Esophagus squamous epithelium (tissue), 5 donors: ENCODE measurements around the gene DBNL. TPM values are rescaled to one million over a fixed set of nuclear protein-coding genes. Genes with fewer than 3 reads are reported as not detected.
A peak's percentile ranks its signal among the peaks of the same experiment; 100 is the strongest.

Source experiments
- DNase-seq: peaks from one replicate; lab custom pipeline; 2025; lab: John Stamatoyannopoulos, UW
- H3K27ac ChIP-seq, 4 donors: fragments of 200-600 bp; sonication (generic); one replicate each; pipeline ENCODE4 v1.5.1; 2016 to 2019; ENCODE audit warnings: mild to moderate bottlenecking in 1 of 4
- H3K27me3 ChIP-seq, 4 donors: fragments of 200-600 bp; sonication (generic); 1 replicate in 3 of 4; 2 replicates in 1 of 4; pipeline versions ENCODE4 v1.5.1 to v1.6.0; 2017 to 2021; ENCODE audit warnings: antibody characterized with exemption in 1 of 4
- H3K36me3 ChIP-seq, 3 donors: fragments of 200-600 bp; sonication (generic); one replicate each; pipeline ENCODE4 v1.5.1; 2016 to 2019
- H3K4me1 ChIP-seq, 3 donors: fragments of 200-600 bp; sonication (generic); one replicate each; pipeline ENCODE4 v1.5.1; 2017 to 2019
- H3K4me3 ChIP-seq, 4 donors: fragments of 200-600 bp; sonication (generic); 1 replicate in 3 of 4; 2 replicates in 1 of 4; pipeline ENCODE4 v1.5.1; 2016 to 2019; ENCODE audit warnings: mild to moderate bottlenecking in 2 of 4, moderate library complexity in 1 of 4
- H3K9me3 ChIP-seq, 3 donors: fragments of 200-600 bp; sonication (generic); one replicate each; pipeline ENCODE4 v1.5.1; 2016 to 2019
- CTCF ChIP-seq, 6 experiments: fragments of 450-650 bp in 4 of 6; fragments of 200-600 bp in 2 of 6; sonication (generic) in 2 of 6; IDR thresholded peaks; one replicate each; pipeline ENCODE4 v1.5.1; 2016 to 2019; ENCODE audit warnings: antibody characterized with exemption in 6 of 6, mild to moderate bottlenecking in 4 of 6, moderate library complexity in 4 of 6
- POLR2A ChIP-seq, 4 donors: fragments of 450-650 bp; IDR thresholded peaks; one replicate each; pipeline ENCODE4 v1.6.1; 2017; ENCODE audit warnings: antibody characterized with exemption in 4 of 4, mild to moderate bottlenecking in 4 of 4, moderate library complexity in 3 of 4
- WGBS, 2 donors: methylation state at CpG; one replicate each; pipeline ENCODE4 v1.1.5; 2018; 5-methylcytosine and 5-hydroxymethylcytosine counted together
- intact Hi-C: fragments of 100-400 bp; cut with DNase I; formaldehyde crosslinking; loops from one replicate; pipeline ENCODE4 v1.15.0; 2022
- total RNA-seq, 4 donors: library from RNA; depleted of rRNA; stranded (reverse); fragments of >200 nt; gene quantifications; one replicate each; pipeline ENCODE4 v1.1.0, GENCODE V29; 2016
- donor health status: DM: yes; HTN: yes; CAD: no.

Gene DBNL
- total RNA-seq, 4 donors from 2014 or later, result 185 to 337 (median 225) TPM

- H3K4me1 ChIP-seq, result peaks cover 0 to 57% (median 23%) of the 10 kb centered on the region in 3 donors
- H3K9me3 ChIP-seq, result no peaks in the 10 kb centered on the region
- 46 to 63% methylated on average over 14 to 19 of the region's 20 CpGs for WGBS, 2 donors
- H3K27ac ChIP-seq, result peak overlapping the region; percentile 69 to 93 (median 81)
- TF ChIP-seq POLR2A (IDR thresholded peaks at IDR 0.05) (no peak), CTCF (IDR thresholded peaks at IDR 0.05) (no peak)
- H3K27me3 ChIP-seq, result no peaks in the 10 kb centered on the region
- no peak overlapping the region for H3K4me3 ChIP-seq
- no peak for DNase-seq
- H3K36me3 ChIP-seq, result no peaks in the 10 kb centered on the region
- intact Hi-C loops, result no loop called here
Measured at GRCh38 chr7:44087911-44088838, 43.7 kb downstream of the DBNL start.

GRCh38 chr7:44093102-44093641, 48.7 kb downstream of the DBNL start:
- Histone ChIP-seq H3K27me3 (no peaks in the 10 kb centered on the region), H3K9me3 (no peaks in the 10 kb centered on the region), H3K4me3 (no peak overlapping the region), H3K27ac (no peak overlapping the region), H3K36me3 (no peaks in the 10 kb centered on the region), H3K4me1 (peaks cover 0 to 45% (median 14%) of the 10 kb centered on the region in 3 donors)
- no peak for TF ChIP-seq CTCF (IDR thresholded peaks at IDR 0.05)
- intact Hi-C loops, result no loop called here
- no peak for DNase-seq
- WGBS, 2 donors, result 73 to 81% methylated on average over 5 of the region's 6 CpGs

- 29 to 41% methylated on average over 2 of the region's 2 CpGs for WGBS, 2 donors
- Histone ChIP-seq H3K4me3 (no peak overlapping the region), H3K27ac (peak overlapping the region in 2 of 4 donors; percentile 13 to 61), H3K27me3 (no peaks in the 10 kb centered on the region), H3K4me1 (peaks cover 0 to 33% (median 2%) of the 10 kb centered on the region in 3 donors), H3K9me3 (no peaks in the 10 kb centered on the region), H3K36me3 (no peaks in the 10 kb centered on the region)
- no peak for TF ChIP-seq POLR2A (IDR thresholded peaks at IDR 0.05)
- no peak for TF ChIP-seq CTCF (IDR thresholded peaks at IDR 0.05)
- intact Hi-C loops, result no loop called here
- DNase-seq, result no peak
Measured at GRCh38 chr7:44094365-44094764, 49.9 kb downstream of the DBNL start.

GRCh38 chr7:44094883-44095592, 50.5 kb downstream of the DBNL start:
- DNase-seq, result no peak
- no peaks in the 10 kb centered on the region for H3K36me3 ChIP-seq
- H3K4me3 ChIP-seq, result no peak overlapping the region
- H3K9me3 ChIP-seq, result no peaks in the 10 kb centered on the region
- intact Hi-C loops, result no loop called here
- WGBS, 2 donors, result 48 to 56% methylated on average over 2 of the region's 2 CpGs
- no peak for TF ChIP-seq CTCF (IDR thresholded peaks at IDR 0.05)
- no peak for TF ChIP-seq POLR2A (IDR thresholded peaks at IDR 0.05)
- H3K27me3 ChIP-seq, result no peaks in the 10 kb centered on the region
- H3K27ac ChIP-seq, result peak overlapping the region in 2 of 4 donors; percentile 13 to 61
- H3K4me1 ChIP-seq, result peaks cover 0 to 27% (median 0%) of the 10 kb centered on the region in 3 donors
